ENCODE measurements around the gene ZBTB7A. TPM values are rescaled to one million over a fixed set of nuclear protein-coding genes. Genes with fewer than 3 reads are reported as not detected.

The ZBTB7A gene
- total RNA-seq, 1 donor from 2014 or later: 30.6 TPM

GRCh38 chr19:4112367-4112766, 45.7 kb upstream of the ZBTB7A start:
- H3K27me3 ChIP-seq (ENCODE audit: low read depth): no peaks in the 10 kb centered on the region
- H3K4me3 ChIP-seq: no peak overlapping the region
- intact Hi-C loops (cut with micrococcal nuclease): no loop called here
- no peak overlapping the region for H3K27ac ChIP-seq (replicated peaks)
- H3K36me3 ChIP-seq: peaks cover 88% of the 10 kb centered on the region
- no peak for TF ChIP-seq CTCF (IDR thresholded peaks at IDR 0.05; ENCODE audit: borderline replicate concordance)
- DNase-seq: no peak
- peaks cover 45% of the 10 kb centered on the region for H3K4me1 ChIP-seq
- H3K9me3 ChIP-seq (replicated peaks): no peaks in the 10 kb centered on the region

DNA sequence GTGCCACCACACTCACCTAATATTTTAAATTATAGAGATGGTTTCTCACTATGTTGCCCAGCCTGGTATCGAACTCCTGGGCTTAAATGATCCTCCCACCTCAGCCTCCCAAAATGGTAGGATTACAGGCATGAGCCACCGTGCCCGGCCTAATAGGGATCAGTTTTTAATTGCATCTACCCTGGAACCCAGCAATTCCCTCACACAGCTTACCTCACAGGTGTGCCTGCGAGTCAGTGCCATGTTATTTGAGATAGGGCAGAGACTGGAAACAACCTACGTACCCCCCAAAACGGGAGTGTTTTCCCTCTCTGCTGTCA, 42.9 kb upstream of the ZBTB7A start:
- Histone ChIP-seq H3K4me3 (no peak overlapping the region), H3K36me3 (peaks cover 88% of the 10 kb centered on the region), H3K27ac (replicated peaks) (no peak overlapping the region), H3K4me1 (peaks cover 29% of the 10 kb centered on the region), H3K9me3 (replicated peaks) (no peaks in the 10 kb centered on the region), H3K27me3 (ENCODE audit: low read depth) (no peaks in the 10 kb centered on the region)
- TF ChIP-seq CTCF (IDR thresholded peaks at IDR 0.05; ENCODE audit: borderline replicate concordance): no peak
- DNase-seq: no peak
- intact Hi-C loops (cut with micrococcal nuclease): no loop called here

- TF ChIP-seq CTCF (IDR thresholded peaks at IDR 0.05; ENCODE audit: borderline replicate concordance): no peak
- Histone ChIP-seq H3K36me3 (peaks cover 88% of the 10 kb centered on the region), H3K4me1 (peaks cover 23% of the 10 kb centered on the region), H3K9me3 (replicated peaks) (no peaks in the 10 kb centered on the region), H3K27me3 (ENCODE audit: low read depth) (no peaks in the 10 kb centered on the region), H3K27ac (replicated peaks) (no peak overlapping the region), H3K4me3 (no peak overlapping the region)
- intact Hi-C loops (cut with micrococcal nuclease): no loop called here
- DNase-seq: no peak
Observed at GRCh38 chr19:4108767-4109625, 42.3 kb upstream of the ZBTB7A start.

- TF ChIP-seq CTCF (IDR thresholded peaks at IDR 0.05; ENCODE audit: borderline replicate concordance): no peak
- intact Hi-C loops (cut with micrococcal nuclease): no loop called here
- Histone ChIP-seq H3K4me1 (peaks cover 14% of the 10 kb centered on the region), H3K36me3 (peaks cover 94% of the 10 kb centered on the region), H3K9me3 (replicated peaks) (no peaks in the 10 kb centered on the region), H3K27me3 (ENCODE audit: low read depth) (no peaks in the 10 kb centered on the region), H3K27ac (replicated peaks) (no peak overlapping the region), H3K4me3 (no peak overlapping the region)
- no peak for DNase-seq
Observed at GRCh38 chr19:4103080-4103433, 36.4 kb upstream of the ZBTB7A start.

DNA sequence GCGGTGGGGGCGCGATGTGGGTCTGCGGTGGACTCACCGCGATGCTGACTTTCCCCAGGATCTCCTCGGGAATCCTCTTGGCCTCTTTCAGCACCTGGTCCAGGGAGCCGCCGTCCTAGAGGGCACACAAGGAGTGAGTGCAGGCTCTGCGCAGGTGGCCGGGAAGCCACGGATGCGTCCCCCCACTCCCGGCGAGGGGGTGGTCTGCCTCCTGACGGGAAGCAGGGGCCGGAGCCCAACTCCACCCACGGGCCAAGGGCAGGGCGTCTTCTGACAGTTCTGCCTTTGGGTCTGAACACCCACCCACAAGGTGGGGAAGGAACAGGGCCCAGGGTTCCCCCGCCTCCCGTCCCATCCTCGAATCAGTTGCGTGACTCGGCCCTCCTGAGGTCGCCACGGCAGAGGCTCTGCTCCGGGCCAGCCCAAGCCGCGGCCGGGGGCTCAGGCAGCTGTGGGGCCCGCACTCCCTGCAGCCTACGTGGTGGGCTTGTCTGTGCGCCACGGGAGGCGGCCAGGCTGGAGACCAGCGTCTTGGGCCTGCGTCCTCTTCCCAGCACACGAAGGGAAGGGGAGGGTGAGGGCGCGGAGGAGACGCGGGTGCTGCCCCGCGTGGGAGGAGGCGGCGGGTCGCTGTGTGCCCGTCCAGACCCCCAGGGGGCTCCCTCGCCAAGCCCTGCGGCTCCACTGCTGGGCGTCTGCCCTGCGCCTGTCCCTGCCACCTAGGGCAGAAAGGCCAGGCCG, 35.8 kb upstream of the ZBTB7A start:
- H3K27me3 ChIP-seq (ENCODE audit: low read depth): no peaks in the 10 kb centered on the region
- H3K27ac ChIP-seq (replicated peaks): no peak overlapping the region
- H3K36me3 ChIP-seq: peaks cover 89% of the 10 kb centered on the region
- no peak overlapping the region for H3K4me3 ChIP-seq
- H3K4me1 ChIP-seq: peaks cover 19% of the 10 kb centered on the region
- intact Hi-C loops (cut with micrococcal nuclease): no loop called here
- no peaks in the 10 kb centered on the region for H3K9me3 ChIP-seq (replicated peaks)
- TF ChIP-seq CTCF (IDR thresholded peaks at IDR 0.05; ENCODE audit: borderline replicate concordance): no peak
- no peak for DNase-seq

All from left ventricle myocardium inferior (tissue), 1 donor.